HG03439 (cell line): ENCODE data around the gene TRIP13.

Experiments
- ATAC-seq: cut with Tn5 transposase; IDR thresholded peaks from one replicate; pipeline ENCODE4 v1.9.1; 2021; ENCODE audit warnings: mild to moderate bottlenecking, moderate library complexity; ENCODE audit not compliant: unreplicated experiment

TRIP13 gene

GRCh38 chr5:949815-950560 is 57.3 kb downstream of the TRIP13 start:
- no peak for ATAC-seq

GRCh38 chr5:951940-952596 is 59.4 kb downstream of the TRIP13 start:
- ATAC-seq = no peak

GRCh38 chr5:952597-953271 is 60.0 kb downstream of the TRIP13 start:
- ATAC-seq = no peak

DNA sequence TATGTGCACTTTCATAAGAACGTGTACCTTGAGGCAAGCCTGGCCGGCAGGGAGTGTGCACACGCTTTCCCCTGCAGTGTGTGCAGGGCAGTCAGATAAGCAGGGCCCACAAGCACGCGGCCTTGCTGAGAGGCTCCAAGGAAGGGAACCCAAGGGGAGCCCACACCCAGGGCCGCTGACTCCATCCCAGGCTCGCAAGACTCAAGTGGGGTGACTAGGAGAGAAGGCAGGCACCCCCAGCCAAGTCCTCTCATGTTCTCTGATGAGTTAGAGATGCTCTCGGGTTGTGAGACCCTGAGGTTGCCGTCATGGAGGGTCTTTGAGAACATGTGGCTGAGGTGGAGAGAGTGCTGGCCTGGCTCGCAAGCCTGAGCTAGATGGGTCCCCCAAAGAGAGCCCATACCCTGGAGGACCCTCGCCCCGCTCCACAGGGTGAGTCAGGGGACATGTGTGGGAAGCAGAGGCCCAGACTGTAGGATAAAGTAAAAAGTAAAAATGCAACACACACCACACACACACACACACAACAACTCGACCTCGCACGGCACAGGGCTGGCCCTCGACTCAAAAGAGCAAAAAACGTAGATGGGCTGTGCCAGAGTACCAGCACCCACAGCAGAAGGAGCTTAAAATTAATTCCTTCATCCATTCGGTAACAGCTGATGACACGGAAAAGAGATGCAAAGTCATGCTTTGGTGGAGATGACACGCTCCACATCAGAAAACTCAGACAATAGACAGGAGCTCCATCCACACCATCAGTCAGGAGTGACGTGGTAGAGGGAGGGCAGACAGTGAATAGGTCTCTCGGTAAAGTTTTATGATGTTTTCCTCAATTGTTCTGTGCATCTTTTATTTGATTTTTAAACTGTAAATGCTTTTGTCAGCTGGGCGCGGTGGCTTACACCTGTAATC is 61.1 kb downstream of the TRIP13 start:
- no peak for ATAC-seq

DNA sequence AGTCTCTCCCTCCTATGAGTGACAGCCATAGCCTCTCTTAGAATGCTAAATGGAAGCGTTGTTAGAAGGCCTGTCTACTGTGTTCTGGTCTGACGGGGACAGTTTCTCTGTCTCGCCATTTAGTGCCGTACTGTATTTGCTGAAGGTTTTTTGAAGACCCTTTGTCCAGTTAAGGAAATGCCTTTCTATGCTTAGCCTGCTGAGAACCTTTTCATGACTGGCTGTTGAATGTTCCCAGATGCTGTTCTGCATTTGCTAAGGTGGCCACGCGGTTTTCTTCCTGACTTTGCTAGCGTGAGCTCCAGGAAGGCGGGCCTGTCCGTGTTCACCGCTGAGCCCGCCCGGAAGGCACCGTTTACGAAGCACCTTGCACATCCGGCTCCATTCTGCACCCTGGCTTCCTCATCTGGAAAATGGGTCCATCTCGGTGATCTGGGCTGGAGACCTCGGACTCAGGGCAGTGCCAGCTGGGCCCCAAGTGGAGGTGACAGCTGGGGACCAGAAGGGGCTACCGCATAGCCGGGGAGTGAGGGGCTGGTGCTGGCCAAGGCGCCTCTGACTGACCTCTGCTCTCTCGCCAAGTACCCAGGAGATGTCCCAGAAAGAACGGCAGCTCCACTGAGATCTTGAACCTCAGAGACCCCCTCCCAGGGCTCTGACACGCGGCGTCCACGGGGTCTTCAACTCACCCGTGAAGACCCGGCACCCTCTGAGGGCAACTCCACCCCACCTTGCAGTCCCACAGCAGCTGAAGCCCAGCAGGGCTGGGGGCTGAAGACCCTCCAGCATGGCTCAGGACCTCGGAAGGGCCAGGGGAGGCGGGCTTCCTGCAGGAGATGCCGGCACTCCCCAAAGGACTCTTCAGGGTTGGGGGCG is 63.4 kb downstream of the TRIP13 start:
- no peak for ATAC-seq

- peak; percentile 59 for ATAC-seq
These were observed 64.5 kb downstream of the TRIP13 start for GRCh38 chr5:956941-957747.

DNA sequence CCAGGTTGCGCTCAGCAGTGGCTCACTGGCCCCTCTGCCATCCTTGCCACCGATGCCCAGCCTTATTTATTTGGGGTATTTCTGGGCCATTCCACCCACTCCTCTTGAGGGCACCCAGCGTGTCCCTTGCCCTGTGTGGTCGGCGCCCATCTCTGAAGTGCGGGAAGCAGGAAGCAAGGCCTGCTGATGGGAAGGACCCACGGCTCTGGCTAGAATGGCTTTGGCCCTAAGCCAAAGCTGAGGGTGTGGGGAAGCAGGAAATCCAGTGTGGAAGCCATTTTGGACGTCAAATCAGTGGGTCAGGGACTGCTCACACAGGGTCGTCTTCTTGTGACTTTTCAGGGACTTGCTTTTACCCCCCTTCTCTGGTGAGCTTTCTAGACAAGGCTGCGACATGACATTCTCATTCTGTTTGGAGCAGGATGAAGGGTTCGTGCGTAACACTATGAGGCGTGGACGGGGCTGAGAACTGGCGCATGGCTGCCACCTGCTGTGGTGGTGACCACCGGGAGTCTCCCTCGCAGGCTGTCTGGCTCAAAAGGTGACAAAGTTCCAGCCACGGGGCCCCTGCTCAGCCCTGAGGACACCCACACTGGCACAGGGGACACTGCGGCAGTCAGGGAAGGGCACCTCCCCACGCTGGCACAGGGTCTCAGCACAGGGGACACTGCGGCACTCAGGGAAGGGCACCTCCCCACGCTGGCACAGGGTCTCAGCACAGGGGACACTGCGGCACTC is 65.2 kb downstream of the TRIP13 start:
- no peak for ATAC-seq

GRCh38 chr5:958701-959571 is 66.3 kb downstream of the TRIP13 start:
- no peak for ATAC-seq

DNA sequence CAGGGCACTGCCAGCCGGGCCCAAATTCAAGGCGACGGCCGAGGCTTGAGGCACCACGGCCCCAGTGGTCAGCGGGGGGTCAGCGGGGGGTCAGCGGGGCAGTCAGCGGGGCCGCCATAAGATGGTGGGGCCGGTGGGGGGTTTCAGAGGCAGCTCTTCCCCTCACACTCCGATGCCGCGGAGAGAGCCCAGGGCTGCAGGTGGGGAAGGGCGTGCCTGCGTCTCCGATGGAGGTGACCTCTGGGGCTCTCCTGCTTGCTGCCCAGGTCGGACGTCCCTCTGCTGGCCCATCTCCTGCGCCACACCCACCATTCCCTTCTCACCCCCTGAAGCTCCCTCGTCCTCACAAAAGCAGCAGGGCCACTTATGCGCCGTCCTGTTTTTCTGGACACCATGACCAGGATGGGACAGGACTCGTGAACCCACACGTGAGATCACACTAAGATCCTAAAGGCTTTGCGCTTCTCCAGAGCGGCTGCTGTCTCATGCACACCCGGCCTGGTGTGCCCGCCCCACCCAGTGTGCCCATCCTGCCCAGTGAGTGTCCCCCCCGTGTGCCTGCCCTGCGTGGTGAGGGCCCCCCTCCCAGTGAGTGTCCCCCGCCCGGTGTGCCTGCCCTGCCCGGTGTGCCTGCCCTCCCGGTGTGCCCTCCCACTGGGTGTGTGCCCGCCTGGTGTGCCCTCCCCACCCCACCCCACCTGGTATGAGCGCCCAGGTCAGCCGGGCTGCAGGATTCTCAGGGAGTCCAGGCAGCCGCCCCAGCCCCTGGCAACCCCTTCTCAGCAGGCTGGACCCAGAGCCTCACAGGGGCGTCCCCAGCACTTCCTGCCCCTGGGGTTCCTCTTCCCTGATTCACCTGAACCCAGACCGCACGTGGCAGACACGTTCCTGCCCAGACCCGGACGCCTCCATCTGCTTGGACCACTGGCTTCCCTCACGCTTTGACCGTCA is 67.2 kb downstream of the TRIP13 start:
- no peak for ATAC-seq

DNA sequence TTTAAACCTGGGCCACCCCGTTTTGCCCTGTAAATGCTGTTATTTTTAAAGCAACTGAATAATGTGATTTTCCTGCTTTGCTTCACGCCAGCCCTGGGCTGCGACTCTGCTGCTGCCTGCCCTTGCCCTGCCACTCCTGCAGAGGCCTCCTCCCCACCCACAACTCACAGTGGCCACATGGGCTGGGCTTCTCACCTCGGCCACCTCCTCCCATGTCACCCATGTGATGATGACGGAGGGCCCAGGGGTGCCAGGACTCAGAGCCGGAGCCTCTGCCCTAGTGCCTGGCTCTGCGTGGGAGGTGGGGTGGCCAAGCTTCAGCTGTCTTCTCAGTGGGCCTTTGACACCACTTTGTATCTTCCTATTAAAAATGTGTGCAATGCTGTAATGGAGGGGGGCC is 67.9 kb downstream of the TRIP13 start:
- ATAC-seq = no peak

DNA sequence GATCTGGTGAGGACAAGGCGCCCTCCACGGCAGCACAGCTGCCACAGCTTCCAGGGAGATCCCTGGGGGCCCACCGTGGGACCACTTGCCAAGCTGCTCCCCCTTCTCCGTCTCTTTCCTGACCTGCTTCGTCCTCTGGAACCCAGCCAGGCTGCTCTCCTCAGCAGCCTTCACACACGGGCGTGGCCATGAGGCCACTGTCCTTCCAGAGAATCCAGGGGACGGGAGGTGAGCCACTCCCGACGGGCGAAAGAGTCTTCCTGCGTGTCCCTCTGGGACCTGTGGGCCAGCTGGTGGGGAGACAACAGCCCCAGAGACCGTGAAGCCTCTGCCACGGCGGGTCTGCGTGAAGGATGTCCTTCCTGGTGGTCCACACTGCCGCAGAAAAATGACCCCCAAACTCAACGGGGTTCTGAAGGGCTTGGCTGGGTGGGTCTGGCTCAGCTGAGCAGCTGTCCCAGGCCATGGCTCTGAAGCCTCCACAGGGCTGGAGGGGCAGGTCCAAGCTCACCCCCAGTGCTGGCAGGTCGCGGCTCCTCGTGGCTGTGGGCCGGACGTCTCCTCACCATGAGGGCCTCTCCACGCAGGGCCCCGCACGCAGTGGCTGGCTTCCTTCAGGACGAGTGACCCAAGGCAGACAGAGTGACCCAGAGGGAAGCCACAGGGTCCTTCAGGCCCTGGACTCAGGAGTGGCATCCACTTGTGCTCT is 68.5 kb downstream of the TRIP13 start:
- no peak for ATAC-seq

GRCh38 chr5:961711-962240 is 69.1 kb downstream of the TRIP13 start:
- no peak for ATAC-seq

DNA sequence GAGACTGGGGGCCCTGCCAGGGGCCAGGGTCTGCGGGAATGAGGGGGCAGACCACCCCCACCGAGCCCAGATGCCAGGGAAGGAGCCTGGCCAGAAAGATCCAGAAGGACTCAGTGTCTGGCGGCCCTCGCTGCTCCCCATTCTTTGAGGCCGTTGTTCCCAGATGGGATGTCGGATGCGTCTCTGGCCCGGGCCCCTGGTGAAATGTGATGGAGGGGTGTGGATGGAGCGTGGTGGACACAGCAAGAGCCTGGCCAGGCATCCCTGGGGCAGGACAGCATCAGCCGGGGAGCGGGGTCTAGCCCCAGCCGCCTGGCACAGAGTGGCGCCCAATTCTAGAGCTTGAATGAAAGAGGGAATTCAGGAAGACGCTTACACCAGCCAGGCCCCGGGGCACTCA is 69.7 kb downstream of the TRIP13 start:
- no peak for ATAC-seq

DNA sequence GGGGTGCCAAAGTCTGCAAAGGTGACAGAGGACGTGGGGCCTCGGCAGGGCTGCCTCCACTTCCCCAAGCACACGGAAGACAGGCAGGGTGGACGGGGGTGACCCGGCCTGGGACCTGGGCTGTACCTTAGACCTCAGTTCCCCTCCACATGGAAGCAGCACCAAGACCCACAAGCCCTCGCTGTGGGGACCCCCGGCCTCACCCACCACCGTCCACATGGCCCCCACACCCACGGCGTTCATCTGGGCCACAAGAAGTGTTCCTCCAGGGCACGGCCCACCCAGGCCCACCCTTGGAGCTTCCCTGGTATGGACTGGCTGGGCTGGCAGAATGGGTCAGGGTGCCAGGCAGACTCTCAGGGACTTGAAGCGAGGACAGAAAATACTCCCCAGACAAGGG is 70.1 kb downstream of the TRIP13 start:
- ATAC-seq = no peak

DNA sequence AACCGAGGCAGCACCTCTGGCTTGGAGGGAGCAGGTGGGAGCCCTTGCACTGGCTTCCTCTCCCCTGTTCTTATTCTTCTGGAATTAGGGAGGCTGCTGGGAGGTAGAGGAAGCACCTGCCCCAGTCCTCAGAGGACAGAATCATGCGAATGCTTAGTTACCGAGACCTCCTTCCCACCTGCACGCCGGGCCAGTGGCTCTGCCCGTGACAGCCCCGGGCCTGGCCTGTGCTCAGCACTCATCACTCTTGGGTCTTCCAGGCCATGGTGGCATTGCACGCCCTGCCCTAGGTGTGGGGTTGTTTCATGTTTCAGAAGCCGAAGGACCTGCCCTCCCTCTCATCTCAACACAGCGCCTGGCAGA is 70.6 kb downstream of the TRIP13 start:
- peak; percentile 27 for ATAC-seq
